LNCaP clone FGC (cell line): Measurements from ENCODE around the gene MBOAT2.
A peak's percentile ranks its signal among the peaks of the same experiment; 100 is the strongest.

Source experiments
- DNase-seq: peaks from one replicate; pipeline ENCODE4 v3.0.0-alpha.2; 2011; ENCODE audit warnings: low read depth
- H3K4me3 ChIP-seq: 2 replicates; pipeline ENCODE4 v1.5.1; 2011; ENCODE audit warnings: mild to moderate bottlenecking, low read depth, low read length, control low read depth
- CTCF ChIP-seq: IDR thresholded peaks from 2 replicates; pipeline ENCODE4 v1.5.1; 2012; ENCODE audit warnings: mild to moderate bottlenecking; ENCODE audit not compliant: control insufficient read depth, insufficient read depth; ENCODE audit errors: extremely low read depth

Gene MBOAT2

GRCh38 chr2:9004338-9005204, 1.1 kb upstream of the MBOAT2 start:
- peak overlapping the region; percentile 59 for H3K4me3 ChIP-seq
- no peak for TF ChIP-seq CTCF
- DNase-seq = no peak

GRCh38 chr2:9003366-9003615, 193 bp downstream of the MBOAT2 start:
- DNase-seq = no peak
- TF ChIP-seq CTCF = no peak
- peak overlapping the region; percentile 76 for H3K4me3 ChIP-seq

- no peak for DNase-seq
- H3K4me3 ChIP-seq = peak overlapping the region; percentile 76
- TF ChIP-seq CTCF = no peak
Observed at GRCh38 chr2:9002637-9003365, 683 bp downstream of the MBOAT2 start.

GRCh38 chr2:9002313-9002636, 1.2 kb downstream of the MBOAT2 start:
- no peak for TF ChIP-seq CTCF
- H3K4me3 ChIP-seq = peak overlapping the region; percentile 76
- DNase-seq = no peak

- no peak for DNase-seq
- TF ChIP-seq CTCF = no peak
- peak overlapping the region; percentile 76 for H3K4me3 ChIP-seq
Observed at GRCh38 chr2:9001778-9002177, 1.7 kb downstream of the MBOAT2 start.

- no peak for TF ChIP-seq CTCF
- peak overlapping the region; percentile 76 for H3K4me3 ChIP-seq
Observed at GRCh38 chr2:9001229-9001628, 2.3 kb downstream of the MBOAT2 start.

More at GRCh38 chr2:9001229-9001628, 2.3 kb downstream of the MBOAT2 start:
- DNase-seq = peak; percentile 99
